HG02884 (cell line): ENCODE results near the gene SLC30A1.
"Not testable (repeated sequence)": the region's sequence is repeated elsewhere in the genome, so short reads cannot be mapped to it uniquely, and the experiment has no call there.

ENCODE experiments used
- ATAC-seq: cut with Tn5 transposase; IDR thresholded peaks from one replicate; pipeline ENCODE4 v1.9.1; 2021; ENCODE audit warnings: mild to moderate bottlenecking, moderate library complexity; ENCODE audit not compliant: unreplicated experiment

The SLC30A1 gene

DNA sequence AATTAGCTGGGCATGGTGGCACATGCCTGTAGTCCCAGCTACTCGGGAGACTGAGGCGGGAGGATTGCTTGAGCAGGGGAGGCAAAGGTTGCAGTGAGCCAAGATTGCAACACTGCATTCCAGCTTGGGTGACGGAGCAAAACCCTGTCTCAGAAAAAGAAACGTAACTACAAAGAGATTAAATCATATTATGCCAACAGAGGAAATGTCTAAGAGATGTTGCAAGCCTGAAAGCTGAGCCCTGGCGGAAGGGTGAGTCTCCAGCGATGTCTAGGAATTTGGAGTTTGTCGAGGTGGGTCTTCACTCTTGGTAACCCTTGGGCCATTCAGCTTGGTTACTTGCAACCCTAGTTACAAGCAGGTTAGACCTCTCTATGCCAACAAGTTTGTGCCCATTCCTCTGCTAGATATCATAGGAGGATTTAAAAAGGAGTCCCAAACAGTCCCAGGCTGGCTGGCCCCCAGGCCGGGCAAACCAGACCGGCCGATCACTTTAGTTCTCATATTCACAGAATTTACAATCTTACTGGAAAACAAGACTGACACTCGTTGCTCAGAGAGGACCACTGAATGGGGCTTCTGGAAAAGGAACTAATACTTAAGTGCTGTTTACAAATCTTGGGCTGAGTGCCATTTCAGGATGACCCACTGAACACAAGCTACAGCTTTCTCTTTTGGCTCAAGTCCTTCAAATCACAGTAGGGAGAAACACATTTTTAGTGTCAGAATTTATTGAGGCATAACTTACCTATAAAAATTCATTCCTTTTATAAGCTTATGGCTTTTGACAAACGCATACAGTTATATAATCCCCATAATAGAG lies 27.1 kb downstream of the SLC30A1 start:
- ATAC-seq, result no peak

GRCh38 chr1:211549092-211549711 lies 29.8 kb downstream of the SLC30A1 start:
- ATAC-seq, result no peak

DNA sequence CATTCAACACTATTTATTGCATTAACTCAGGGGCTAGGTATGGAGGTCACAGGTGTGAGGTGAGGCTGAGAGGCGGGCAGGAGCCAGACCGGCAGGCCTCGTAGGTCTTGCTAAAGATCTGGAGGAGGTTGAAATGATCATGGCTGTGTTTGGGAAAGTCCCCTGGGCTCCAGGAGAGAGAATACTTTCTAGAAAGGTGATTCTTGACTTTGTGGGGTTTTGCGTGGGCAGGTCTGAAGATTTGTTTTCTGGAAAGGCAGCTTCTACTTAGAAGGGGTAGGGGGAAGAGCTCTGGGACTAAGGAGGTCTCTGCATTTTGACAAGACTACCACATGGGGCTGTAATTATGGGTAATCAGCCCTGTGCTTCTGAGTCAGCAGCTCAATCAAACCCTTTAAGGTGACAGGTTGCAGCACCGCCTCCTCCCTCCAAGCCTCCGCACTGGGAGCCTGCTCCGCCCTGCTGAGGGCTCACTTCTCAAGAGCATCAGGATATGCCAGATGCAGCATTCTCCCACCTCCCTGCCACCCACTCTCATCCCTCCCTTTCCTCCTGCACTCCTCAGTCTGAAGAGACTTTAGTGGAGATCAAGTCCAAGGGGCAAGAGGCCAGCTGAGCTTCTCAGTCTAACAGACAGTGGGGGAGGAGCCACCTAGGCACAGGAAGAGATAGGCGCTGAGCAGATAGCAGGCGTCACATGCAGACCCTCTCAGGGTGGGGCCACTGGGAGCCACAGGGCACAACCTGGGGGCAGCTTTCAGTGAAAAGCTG lies 30.5 kb downstream of the SLC30A1 start:
- ATAC-seq, result no peak

GRCh38 chr1:211547710-211548109 lies 31.3 kb downstream of the SLC30A1 start:
- ATAC-seq, result no peak

DNA sequence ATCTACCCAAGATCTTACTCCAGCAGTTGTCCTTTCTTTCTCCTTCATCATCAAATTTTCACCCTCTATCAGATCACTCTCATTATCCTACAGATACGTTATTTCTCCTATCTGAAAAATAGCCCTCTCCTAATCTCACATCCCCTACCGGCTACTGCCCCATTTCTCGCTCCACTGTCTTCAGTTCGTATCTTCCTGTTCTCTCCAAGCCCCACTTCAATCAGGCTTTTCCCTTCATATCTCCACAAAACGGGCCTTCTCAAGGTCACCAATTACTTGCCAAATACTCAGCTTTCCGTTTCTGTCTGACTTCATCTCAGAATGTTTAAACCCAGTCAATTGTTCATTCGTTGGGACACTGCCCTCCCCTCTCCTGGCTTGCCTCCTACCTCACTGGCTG lies 32.4 kb downstream of the SLC30A1 start:
- ATAC-seq, result no peak

DNA sequence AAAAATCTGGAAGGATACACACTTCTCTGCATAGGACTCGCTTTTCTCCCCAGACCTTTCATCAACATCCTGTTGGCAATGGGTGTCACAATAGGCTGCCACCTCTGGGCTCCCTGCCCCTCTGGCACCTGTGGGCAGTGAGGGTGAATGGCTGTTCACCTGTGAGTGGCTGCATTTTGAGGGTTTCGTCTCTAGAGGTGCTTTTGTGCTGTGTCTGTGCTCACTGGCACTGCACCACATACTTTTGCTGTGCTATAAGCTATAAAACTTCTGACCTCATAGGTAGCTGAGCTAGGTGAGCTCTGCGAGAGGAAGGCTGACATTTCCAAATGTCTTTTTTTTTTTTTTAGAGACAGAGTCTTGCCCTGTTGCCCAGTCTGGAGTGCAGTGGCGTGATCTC lies 35.9 kb downstream of the SLC30A1 start:
- no peak for ATAC-seq

GRCh38 chr1:211541720-211542477 lies 37.1 kb downstream of the SLC30A1 start:
- no peak for ATAC-seq

GRCh38 chr1:211541278-211541677 lies 37.7 kb downstream of the SLC30A1 start:
- ATAC-seq, result no peak

- ATAC-seq, result not testable (repeated sequence)
Measured at GRCh38 chr1:211540824-211541223, 38.1 kb downstream of the SLC30A1 start.

DNA sequence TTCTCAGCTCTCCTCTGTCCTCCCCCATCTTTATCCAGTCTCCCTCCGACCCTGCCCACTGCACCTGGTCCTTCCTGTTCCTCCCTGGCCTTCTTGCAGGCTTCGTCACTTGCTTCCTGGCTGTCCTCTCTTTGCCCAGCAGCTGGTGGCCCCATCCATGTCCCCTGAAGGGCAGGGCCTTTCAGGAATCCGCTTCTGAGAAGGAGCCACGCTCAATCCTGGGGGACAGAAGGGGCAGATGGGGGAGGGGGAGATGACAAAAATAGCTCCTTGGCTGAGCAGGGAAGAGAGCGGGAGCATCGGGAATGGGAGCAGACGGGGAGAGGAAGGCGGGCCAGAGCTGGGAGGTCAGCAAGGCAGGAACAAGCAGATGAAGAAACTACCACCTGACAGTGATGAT lies 40.7 kb downstream of the SLC30A1 start:
- no peak for ATAC-seq

DNA sequence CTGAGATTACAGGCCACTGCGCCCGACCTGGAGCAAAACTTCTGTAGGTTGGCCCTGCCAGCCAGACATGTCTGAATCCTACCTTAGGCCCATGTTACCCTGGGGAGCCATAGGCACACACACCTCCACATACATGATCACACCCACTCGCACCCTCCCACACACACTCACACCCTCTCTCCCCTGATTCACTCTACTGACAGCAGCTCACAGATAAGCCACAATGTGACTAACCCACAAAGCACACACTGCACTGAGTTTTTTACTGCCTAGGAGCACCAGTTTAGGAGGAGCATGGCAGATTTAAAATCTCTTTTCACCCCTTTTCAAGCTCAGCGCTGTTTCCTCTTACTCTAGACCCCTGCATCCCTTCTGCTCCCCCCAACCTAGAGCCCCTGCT lies 41.7 kb downstream of the SLC30A1 start:
- no peak for ATAC-seq

DNA sequence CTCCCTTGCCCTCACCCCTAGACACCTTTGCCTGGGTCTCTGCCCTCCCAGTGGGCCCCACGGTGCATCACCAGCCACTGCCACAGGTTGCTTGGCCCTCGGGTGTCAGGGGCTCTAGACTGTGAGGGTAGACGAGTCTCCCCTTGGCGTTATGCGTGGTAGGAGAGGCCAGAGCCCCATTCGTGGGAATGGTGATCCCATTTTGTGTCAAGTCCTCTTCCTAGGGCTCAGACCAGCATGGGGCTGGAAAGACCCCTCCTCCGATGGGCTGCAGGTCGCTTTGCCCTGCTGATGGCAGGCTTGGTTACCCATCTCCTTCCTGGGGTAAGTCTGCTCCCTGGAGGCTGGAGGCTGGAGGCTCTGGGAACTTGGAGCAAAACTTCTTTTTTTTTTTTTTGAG lies 42.4 kb downstream of the SLC30A1 start:
- no peak for ATAC-seq

- no peak for ATAC-seq
Measured at GRCh38 chr1:211535346-211535745, 43.6 kb downstream of the SLC30A1 start.

GRCh38 chr1:211534545-211535291 lies 44.2 kb downstream of the SLC30A1 start:
- no peak for ATAC-seq

DNA sequence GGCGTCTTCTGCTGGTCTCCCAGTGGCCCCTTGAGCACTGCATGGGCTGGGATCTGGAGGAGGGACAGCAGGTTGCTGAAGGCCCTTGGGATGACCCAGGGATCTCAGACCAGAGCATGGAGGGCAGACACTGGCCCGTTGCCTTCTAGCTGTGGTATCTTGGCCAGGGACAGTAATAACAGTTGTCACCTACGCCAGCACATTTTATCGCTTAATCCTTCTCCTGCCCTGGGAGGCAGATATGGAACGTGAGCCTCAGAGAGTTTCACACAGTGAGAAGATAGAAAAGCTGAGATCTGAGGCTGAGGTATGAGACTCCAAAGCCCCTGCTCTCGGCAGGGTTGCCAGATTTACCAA lies 46.9 kb downstream of the SLC30A1 start:
- no peak for ATAC-seq

DNA sequence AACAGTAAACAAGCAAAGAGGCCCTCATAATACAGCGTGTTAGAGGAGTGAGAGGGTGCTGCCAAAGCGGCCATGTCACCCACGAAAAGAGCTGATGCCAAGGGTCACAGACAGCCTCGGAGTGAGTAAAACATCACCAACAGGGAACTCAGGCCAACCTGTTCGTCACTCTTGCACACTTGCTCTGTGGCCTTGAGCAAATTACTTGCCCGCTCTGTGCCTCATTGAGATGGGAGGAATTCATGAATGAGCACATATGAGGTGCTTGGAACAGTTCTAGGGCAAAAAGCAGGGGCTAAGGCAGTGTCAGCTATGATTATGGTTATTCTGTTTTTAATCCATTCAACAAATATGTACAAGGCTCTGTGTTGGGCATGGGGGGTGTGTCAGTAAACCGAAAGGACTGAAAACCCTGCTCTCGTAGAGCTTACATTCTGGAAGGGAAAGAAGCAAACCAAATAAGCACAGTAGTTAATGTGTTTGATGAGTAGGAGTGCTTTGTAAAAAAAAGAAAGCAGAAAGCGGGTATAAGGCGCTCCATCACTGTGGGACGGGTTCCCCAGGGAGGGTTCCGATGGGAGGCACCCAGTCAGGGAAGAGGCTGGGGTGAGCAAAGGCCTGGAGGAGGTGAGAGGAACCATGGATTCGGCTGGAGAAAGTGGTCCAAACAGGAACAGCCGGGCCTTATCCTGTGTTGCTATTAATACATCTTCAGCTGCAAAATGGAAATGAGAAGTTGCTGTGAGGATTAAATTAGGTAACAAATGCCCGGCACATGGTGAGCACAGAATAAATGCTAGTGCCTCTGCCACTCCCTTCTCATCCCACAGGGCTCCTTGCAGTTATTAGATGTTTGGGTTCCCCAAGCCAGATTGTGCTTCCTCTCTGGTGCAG lies 47.5 kb downstream of the SLC30A1 start:
- no peak for ATAC-seq

- ATAC-seq, result no peak
Measured at GRCh38 chr1:211530102-211530501, 48.9 kb downstream of the SLC30A1 start.

GRCh38 chr1:211529453-211529852 lies 49.5 kb downstream of the SLC30A1 start:
- no peak for ATAC-seq

- ATAC-seq, result no peak
Measured at GRCh38 chr1:211529011-211529410, 50.0 kb downstream of the SLC30A1 start.
